A549 treated with Hydrocortisone at 1 μM for 4 hours (cell line): Measurements from ENCODE around the gene TTC23. TPM values are rescaled to one million over a fixed set of nuclear protein-coding genes. Genes with fewer than 3 reads are reported as not detected.

Experiments used
- total RNA-seq: library from RNA; stranded (reverse); fragments of 200-300 nt; extraction: Qiagen RNA extraction; gene quantifications from 5 replicates; pipeline ENCODE4 v1.2.3, GENCODE V29; 2022

Gene TTC23, protein sequence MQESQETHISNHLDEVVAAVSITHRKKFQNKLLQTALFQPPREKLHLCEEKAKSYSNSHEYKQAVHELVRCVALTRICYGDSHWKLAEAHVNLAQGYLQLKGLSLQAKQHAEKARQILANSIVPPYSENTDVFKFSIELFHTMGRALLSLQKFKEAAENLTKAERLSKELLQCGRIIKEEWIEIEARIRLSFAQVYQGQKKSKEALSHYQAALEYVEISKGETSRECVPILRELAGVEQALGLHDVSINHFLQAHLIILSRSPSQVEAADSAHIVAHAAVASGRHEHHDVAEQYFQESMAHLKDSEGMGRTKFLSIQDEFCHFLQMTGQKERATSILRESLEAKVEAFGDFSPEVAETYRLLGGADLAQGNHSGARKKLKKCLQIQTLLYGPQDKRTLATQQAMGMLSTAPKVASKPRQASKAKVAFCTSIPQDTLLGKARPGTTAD
- total RNA-seq, result 9.0 to 14.4 TPM (median 11.5 TPM) in 5 replicates

DNA sequence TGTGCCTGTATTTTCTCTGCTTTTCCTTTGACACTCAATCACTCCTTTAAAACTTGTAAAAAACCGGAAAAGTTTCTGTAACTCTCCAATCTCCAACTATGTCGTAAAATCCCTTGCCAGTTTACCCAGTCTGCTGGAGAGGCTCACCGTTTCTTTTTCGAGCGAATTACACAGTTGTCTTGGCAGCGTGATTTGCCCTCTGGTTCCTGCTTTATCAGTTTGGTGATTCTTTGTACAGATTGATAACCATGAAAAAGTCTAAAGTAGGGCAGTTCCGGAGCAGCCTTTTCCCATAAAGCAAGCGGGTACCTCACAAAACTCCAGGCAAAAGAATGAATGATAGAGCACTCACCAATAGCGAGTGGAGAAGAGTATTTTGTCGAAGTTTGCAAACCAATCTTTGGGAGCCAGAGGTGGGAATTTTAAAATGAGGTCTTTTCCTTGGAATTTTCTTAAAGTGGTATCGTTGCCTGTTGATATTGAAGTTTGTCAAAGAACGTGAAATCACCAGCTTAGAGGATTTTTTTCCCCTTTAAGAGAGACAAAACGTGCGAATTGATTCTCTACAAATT, at the start of gene TTC23:
Gene TTC23, minus strand, starts transcription at position 312 of the 572 bp plus-strand sequence. CDS start 20,869 bp downstream, outside the sequence.

DNA sequence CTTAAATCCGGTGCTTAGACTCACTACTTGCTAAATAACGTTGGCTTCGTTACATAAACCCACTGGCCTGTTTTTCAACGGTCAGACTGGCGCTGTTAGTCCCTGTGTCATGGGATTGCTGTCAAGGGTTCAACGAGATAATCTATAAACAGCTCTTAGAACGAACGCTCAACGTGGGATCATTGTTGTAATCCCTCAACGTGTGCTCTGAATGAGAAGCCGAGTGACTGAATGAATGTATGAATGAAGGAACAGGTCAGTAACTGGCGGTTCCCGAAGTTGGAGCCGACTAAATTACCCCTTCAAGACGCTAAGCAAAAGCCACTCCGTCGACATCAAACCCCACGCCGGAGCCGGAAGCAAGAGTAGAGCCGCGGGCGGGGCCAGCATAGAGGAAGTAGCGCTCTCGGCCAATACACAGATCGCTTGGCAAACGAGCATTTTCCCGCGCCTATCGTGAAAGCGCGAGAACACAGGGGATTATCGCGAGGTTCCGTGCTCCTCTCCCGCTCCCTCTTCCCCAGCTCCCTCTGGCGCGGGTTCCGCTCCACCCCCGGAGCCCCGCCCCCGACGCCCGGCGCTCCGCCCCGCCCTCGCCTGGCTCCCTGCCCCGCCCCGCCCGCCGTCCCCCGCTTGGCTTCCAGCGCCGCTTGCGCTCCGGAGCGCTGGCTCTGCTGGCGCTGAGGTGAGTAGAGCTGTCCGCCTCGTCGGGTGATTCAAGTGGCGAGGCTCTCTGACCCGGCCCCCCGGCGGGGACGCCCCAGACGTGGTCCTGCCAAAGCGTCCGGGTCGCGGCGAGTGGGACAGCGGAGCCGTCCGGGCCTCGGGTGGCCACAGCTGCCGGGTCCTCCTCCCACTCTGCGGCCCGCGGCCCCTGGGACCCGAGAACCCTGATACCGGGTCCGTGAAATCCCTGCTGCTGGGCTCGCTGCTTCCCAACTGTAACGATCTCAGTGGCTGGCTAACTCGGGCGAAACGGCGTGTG, 1.8 kb upstream of the TTC23 start, which contains the start of gene LRRC28:
Gene LRRC28, plus strand, starts transcription at position 625 of the 985 bp plus-strand sequence. CDS start 4,477 bp downstream, outside the sequence.

DNA sequence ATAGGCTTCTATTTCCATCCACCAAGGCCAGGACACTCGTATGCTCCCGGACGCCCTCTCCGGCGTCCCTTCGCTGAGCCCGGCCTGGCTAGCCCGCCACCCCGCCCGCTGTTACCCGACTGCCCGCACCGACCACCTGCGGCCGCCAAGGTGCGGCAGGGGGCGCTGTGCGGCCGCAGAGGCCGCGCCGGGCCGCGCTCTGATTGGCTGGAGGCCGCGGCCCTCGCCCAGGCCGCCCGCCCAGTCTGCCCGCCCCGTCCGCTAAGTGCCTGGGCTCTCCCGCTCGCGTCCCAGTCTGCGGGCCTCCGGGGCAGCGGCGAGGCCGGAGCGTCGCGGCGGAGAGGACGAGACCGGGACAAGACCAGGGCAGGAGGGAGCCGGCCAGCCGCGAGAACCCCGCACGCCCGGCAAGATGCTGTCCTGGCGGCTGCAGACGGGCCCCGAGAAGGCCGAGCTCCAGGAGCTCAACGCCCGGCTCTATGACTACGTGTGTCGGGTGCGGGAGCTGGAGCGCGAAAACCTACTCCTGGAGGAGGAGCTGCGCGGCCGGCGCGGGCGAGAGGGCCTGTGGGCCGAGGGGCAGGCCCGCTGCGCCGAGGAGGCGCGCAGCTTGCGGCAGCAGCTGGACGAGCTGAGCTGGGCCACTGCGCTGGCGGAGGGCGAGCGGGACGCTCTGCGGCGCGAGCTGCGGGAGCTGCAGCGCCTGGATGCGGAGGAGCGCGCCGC, 144.4 kb downstream of the TTC23 start, which contains the start of gene SYNM:
Gene SYNM, plus strand, starts transcription at position 293 of the 726 bp plus-strand sequence. Its CDS starts 120 bp downstream, at position 413.

Other genes with a start within 250 kb of the TTC23 start
- 0.10 to 0.22 TPM in 2 of 5 replicates, not detected in the others for gene PGPEP1L, start 241.8 kb downstream of the TTC23 start, total RNA-seq
- 29.6 to 39.7 TPM (median 32.3 TPM) in 5 replicates for gene SYNM, start 144.5 kb downstream of the TTC23 start, total RNA-seq
- gene LRRC28, start 1.9 kb upstream of the TTC23 start, total RNA-seq, result 12.9 to 15.9 TPM (median 13.9 TPM) in 5 replicates